GM12878 (cell line): ENCODE results near the gene CAP2.

Experiments
- CTCF ChIP-seq, 3 experiments: IDR thresholded peaks in 2 of 3; conservative IDR thresholded peaks in 1 of 3; 2 replicates each; pipeline ENCODE4 v1.5.1; 2011; ENCODE audit warnings: low read depth in 3 of 3, low read length in 3 of 3, mild to moderate bottlenecking in 3 of 3, control low read depth in 2 of 3, moderate library complexity in 2 of 3, inconsistent platforms in 1 of 3, mixed read lengths in 1 of 3; ENCODE audit not compliant: control insufficient read depth in 2 of 3, insufficient read depth in 1 of 3; ENCODE audit errors: extremely low read depth in 1 of 3
- ELK1 ChIP-seq: IDR thresholded peaks from 2 replicates; pipeline ENCODE4 v1.6.1; 2012; ENCODE audit warnings: low read depth, low read length, improper control_type of control experiment
- ZBTB33 ChIP-seq: fragments of 450-650 bp; IDR thresholded peaks from 2 replicates; pipeline ENCODE4 v1.6.1; 2017; ENCODE audit warnings: mild to moderate bottlenecking
- ZNF207 ChIP-seq: fragments of 450-650 bp; IDR thresholded peaks from 2 replicates; pipeline ENCODE4 v1.6.1; 2014; ENCODE audit warnings: antibody characterized with exemption, mild to moderate bottlenecking, borderline replicate concordance
- ZNF274 ChIP-seq: IDR thresholded peaks from one replicate; pipeline ENCODE4 v1.8.0; 2011; ENCODE audit not compliant: insufficient read length, insufficient read depth

GRCh38 chr6:17391976-17392375 lies 1.4 kb upstream of the CAP2 start:
- TF ChIP-seq ZNF207 (no peak), ZNF274 (no peak), CTCF (IDR thresholded peaks at IDR 0.05 in 2 of 3, conservative IDR thresholded peaks at IDR 0.05 in 1 of 3; ENCODE audit: control insufficient read depth in 2 of 3, extremely low read depth in 1 of 3, insufficient read depth in 1 of 3, low read depth in 3 of 3, low read length in 3 of 3) (no peak), ZBTB33 (no peak), ELK1 (no peak)
